ENCODE data around the gene ASH1L.

DNA sequence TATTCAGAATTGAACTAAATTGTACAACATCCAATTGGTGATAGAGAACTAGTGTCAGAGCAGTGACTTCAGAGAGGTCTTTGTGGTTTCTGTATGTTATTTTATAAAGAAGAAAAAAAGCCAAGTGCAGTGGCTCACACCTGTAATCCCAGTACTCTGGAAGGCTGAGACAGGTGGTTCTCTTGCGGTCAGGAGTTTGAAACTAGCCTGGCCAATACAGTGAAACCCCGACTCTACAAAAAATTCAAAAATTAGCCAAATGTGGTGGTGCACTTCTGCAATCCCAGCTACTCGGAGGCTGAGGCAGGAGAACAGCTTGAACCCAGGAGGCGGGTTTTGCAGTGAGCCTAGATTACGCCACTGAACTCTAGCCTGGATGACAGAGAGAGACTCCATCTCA lies 90.7 kb downstream of the ASH1L start:
- TF ChIP-seq POLR2AphosphoS5 (IDR thresholded peaks at IDR 0.05; ENCODE audit: low read depth, low read length) (no peak), EZH2 (IDR thresholded peaks at IDR 0.05) (no peak), POLR2A (IDR thresholded peaks at IDR 0.05; ENCODE audit: borderline replicate concordance, extremely low read depth, insufficient read depth, insufficient read length) (no peak), REST (IDR thresholded peaks at IDR 0.05; ENCODE audit: low read depth) (no peak), SP1 (IDR thresholded peaks at IDR 0.05; ENCODE audit: low read depth) (no peak), RAD21 (IDR thresholded peaks at IDR 0.05; ENCODE audit: low read depth) (no peak), ATF3 (IDR thresholded peaks at IDR 0.05) (no peak), ZNF274 (IDR thresholded peaks at IDR 0.05; ENCODE audit: low read depth, low read length) (no peak), SIN3A (IDR thresholded peaks at IDR 0.05; ENCODE audit: low read depth) (no peak), ELF1 (IDR thresholded peaks at IDR 0.05; ENCODE audit: borderline replicate concordance, low read depth) (no peak), MAX (IDR thresholded peaks at IDR 0.05) (no peak), ZFX (IDR thresholded peaks at IDR 0.05) (no peak)
- TF ChIP-seq, protein P1, sequence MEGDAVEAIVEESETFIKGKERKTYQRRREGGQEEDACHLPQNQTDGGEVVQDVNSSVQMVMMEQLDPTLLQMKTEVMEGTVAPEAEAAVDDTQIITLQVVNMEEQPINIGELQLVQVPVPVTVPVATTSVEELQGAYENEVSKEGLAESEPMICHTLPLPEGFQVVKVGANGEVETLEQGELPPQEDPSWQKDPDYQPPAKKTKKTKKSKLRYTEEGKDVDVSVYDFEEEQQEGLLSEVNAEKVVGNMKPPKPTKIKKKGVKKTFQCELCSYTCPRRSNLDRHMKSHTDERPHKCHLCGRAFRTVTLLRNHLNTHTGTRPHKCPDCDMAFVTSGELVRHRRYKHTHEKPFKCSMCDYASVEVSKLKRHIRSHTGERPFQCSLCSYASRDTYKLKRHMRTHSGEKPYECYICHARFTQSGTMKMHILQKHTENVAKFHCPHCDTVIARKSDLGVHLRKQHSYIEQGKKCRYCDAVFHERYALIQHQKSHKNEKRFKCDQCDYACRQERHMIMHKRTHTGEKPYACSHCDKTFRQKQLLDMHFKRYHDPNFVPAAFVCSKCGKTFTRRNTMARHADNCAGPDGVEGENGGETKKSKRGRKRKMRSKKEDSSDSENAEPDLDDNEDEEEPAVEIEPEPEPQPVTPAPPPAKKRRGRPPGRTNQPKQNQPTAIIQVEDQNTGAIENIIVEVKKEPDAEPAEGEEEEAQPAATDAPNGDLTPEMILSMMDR (IDR thresholded peaks at IDR 0.05 in 2 of 3, conservative IDR thresholded peaks at IDR 0.05 in 1 of 3; ENCODE audit: borderline replicate concordance in 1 of 3, insufficient read depth in 1 of 3, low read depth in 2 of 3, low read length in 2 of 3), result no peak

Measured in HCT116 (cell line).